Middle frontal gyrus (tissue), 1 donor: ENCODE data around the gene MNT.

Experiments
- DNase-seq: peaks from one replicate; pipeline ENCODE4 v3.0.0-alpha.2; 2015; ENCODE audit warnings: low spot score; ENCODE audit errors: extremely low spot score

MNT gene

GRCh38 chr17:2335726-2336214, 65.1 kb downstream of the MNT start:
- no peak for DNase-seq
